Epidermal melanocyte (primary cell): ENCODE measurements around the gene TEX12.
"Not testable (repeated sequence)": the region's sequence is repeated elsewhere in the genome, so short reads cannot be mapped to it uniquely, and the experiment has no call there.

Experiments
- DNase-seq: peaks from one replicate; pipeline ENCODE4 v3.0.0; 2011; ENCODE audit warnings: low spot score; ENCODE audit not compliant: insufficient read length

TEX12 gene, protein sequence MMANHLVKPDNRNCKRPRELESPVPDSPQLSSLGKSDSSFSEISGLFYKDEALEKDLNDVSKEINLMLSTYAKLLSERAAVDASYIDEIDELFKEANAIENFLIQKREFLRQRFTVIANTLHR

GRCh38 chr11:112167145-112167544 lies at the start of gene TEX12:
Gene TEX12, plus strand, starts transcription at chr11:112167372. Its CDS starts 1,897 bp downstream, at chr11:112169269.
- DNase-seq, result no peak

- no peak for DNase-seq
Measured at GRCh38 chr11:112118176-112118575, 49.0 kb upstream of the TEX12 start.

DNA sequence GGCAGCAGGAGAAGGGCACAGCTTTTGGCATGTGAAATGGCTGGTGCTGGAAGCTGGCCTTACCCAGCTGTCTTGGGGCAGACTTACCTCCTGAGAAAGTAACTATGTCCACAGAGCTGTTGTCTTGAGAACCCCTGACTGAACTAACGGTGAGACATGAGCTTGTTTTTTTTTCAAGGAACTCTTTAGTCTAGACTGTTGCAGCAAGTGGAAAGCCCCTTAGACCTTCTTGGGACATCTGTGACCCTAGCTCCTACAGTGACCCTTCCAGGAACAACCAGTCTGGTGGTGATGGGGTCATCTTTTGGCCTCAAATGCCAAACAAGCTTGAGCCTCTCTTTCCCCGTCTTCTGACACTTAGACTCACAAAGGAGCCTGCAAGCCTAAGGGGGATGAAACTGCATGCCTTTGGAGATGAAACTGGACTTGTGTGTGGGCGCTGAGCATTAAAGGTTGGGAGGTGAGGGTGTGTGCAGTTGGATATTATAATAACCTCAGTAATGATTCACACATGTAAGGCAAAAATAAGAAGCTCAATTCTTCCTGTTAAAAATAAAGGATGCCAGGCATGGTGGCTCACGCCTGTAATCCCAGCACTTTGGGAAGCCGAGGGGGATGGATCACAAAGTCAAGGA lies 45.1 kb upstream of the TEX12 start:
- DNase-seq, result no peak

GRCh38 chr11:112123129-112123528 lies 44.0 kb upstream of the TEX12 start:
- DNase-seq, result no peak

DNA sequence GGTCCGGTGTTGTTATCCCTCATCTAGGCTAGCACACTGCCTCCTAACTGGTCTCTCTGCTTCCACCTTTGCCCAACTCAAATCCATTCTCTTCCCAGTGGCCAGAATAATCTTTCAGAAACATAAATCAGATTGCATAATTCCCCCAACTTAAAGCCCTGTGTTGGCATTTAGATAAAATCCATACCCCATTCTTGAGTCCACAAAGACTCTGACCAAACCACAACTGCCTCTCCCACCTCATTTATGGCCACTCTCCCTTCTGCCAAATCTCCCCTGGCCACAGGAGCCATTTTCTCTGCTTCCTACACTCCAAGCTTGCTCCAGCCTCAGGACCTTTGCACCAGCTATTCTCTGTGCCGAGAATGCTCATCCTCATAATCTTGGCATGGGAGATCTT lies 40.1 kb upstream of the TEX12 start:
- DNase-seq, result no peak

DNA sequence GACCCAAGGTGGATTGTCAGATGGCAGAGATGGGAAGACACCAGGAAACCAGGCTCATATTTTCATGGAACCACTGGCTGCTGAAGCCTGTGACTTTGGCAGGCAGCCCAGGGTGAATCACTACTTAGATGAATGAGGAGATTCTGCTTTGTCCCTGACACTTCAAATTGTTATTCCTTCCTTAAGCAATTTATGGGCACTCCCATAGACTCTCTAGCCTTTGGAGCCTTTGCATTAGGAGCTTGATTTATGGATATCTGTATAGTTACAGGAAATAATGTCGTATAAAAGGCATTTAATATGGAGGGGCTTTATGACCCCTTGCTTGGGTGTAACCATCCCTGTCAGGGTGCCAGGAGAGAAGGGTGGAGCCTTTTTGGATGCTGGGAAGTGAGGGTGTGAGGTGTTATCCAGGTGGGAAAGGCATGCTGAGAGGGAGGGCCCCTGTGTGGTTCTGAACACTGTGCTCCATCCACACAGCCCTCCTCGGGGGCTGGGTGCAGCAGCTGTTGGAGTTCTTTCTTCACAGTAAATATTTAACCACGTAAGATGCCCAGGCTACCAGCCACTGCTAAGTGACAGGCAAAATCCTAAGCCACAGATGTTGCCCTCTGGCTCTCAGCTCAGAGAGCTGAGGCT lies 38.6 kb upstream of the TEX12 start:
- DNase-seq, result peak; percentile 52

- DNase-seq, result no peak
Measured at GRCh38 chr11:112129656-112130055, 37.5 kb upstream of the TEX12 start.

DNA sequence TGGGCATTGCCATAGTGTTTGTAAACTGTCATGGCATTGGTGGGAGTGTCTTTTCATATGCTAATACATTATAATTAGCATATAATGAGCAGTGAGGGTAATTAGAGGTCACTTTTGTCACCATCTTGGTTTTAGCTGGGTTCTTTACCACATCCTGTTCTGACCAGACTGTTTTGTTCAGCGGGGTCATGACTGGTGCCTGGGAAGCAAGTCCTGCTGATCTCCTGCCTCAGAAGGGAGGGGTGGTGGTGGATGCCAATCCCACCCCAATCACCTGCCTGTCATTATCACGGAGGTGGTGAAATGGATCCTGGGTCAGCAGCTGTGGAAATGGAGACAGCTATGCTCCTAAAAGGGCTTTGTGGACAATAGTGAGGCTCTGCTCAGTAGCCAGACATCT lies 34.4 kb upstream of the TEX12 start:
- DNase-seq, result no peak

DNA sequence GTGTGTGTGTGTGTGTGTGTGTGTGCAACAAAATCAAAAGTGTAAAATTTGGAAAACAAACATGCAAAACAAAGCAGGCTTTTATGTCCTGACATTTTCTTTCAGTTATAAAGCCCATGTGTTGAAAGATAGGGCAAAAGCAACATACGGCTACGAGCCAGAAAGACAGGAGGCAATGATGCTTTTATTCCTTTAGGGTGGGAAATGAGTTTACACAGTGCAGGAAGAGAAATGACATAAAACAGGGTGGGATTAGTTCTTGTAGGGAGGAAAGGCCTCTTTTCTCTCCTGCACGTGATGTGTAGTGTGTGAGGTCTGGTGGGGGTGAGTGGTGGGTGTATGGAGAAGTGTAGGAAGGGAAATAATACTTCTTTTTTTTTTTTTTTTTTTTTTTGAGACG lies 32.7 kb upstream of the TEX12 start:
- no peak for DNase-seq

GRCh38 chr11:112143597-112143996 lies 23.6 kb upstream of the TEX12 start:
- DNase-seq, result no peak

DNA sequence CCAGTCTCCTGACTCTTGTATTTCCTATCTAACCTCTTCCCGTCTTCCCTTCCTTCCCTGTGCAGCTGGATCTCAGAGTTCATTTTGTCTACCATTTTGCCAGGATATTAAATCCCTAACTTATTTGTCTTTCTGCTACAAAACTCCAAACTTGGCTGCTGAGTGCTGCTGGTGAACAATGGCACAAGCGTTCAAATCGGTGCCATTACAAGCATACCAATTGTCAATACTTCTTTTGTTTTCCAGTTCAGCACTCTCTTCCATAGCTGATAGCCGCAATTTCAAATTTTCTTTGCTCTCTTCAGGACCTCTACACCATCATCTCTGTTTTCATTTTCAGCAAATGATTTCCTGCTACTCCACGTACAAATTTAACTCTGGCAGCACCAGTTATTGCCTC lies 16.7 kb upstream of the TEX12 start:
- DNase-seq, result no peak

- DNase-seq, result no peak
Measured at GRCh38 chr11:112156153-112156955, 10.8 kb upstream of the TEX12 start.

DNA sequence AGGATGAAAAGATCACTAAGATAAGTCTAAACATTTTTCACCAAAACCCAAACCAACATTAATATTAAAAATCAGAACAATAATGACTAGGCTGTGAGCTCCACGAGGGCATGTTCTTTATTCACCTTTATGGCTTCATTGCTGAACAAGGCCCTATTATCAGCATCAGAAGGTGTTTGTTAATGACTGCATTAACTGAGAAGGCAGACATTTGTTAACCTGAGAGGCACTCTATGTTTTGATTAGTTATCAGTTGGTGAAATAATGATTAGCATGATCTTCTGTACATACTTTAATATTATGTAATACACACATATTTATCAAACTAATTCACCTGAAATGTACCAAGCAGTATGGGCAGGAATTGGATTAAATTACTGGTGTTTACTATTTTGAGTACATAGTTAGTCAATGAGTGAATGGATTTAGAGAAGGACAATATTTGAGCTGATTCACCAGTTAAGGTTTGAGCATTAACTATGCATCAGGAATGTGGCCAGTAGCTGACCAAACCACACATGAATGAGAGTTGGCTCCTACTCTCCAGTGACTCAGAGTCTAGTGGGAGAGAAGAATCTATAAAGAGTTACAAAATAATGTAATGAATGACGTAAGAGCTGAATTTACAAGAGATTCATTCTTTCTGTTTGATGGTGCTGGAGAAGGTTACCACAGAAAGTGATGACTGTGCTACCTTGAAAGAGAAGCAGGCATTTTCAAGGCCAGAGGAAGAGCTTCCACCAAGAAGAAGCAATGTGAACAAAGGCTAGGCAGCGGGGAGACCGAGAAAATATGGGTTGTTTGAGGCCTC lies 10.0 kb upstream of the TEX12 start:
- peak; percentile 73 for DNase-seq

GRCh38 chr11:112159098-112160065 lies 7.8 kb upstream of the TEX12 start:
- no peak for DNase-seq

DNA sequence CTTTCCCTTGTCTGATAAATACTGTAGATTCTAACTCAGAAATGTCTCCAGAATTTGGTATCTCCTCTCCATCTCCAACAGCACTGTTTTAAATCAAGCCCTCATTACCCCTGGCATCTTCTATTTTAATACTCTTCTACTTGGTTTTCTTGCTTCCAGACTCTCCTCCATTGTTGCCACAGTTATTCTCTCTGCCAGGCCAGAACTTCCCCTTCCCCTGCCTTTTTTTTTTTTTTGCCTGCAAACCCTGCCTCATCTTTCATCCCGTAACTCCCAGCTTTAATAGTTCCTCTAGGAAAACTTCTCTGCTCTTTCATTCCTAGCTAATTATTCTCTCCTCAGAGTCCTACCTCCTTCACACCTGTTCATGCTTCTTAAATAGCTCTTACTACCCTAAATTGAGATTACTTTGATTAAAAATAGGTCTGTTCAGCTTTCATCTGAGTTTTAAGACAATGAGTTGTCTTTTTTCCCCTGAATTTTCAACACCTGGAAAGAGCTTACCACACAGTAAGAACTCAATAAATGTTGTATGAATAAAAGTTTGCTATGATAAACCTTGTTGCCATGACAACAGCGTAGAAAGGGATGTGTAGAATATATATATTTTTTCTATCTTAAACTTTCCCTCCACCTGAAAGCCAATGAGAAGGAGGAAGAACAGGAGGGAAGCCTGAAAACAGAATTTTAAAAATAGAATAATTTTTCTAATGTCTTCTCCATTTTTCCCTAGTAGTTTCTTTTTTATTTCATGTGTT lies 6.9 kb upstream of the TEX12 start:
- DNase-seq, result no peak

DNA sequence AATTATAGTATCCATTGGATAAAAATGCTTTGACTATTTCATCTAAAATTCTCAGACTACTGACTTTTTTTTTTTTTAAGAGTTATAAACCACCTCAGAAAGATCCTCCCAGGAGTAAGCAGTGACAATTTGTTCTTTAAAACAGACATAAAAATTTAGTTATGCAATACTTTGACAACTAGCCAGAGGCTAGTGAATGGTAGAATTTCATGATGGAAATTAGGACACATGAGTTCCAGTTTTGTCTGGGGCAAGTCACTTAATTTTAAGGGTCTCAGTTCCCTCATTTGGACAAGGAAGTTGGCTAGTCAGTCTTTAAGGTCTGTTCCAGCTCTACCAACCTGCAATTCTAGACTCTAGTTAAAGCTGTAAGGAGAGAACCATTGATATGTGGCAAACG lies 6.2 kb upstream of the TEX12 start:
- DNase-seq, result no peak

- not testable (repeated sequence) for DNase-seq
Measured at GRCh38 chr11:112162200-112162599, 5.0 kb upstream of the TEX12 start.

- no peak for DNase-seq
Measured at GRCh38 chr11:112162761-112163546, 4.2 kb upstream of the TEX12 start.
